Measurements from ENCODE around the gene APOL2.
A peak's percentile ranks its signal among the peaks of the same experiment; 100 is the strongest.
"Not testable (repeated sequence)": the region's sequence is repeated elsewhere in the genome, so short reads cannot be mapped to it uniquely, and the experiment has no call there.

Gene APOL2

GRCh38 chr22:36196254-36197064, 42.9 kb downstream of the APOL2 start:
- no peak for DNase-seq

GRCh38 chr22:36194971-36195370, 44.4 kb downstream of the APOL2 start:
- peak; percentile 73 for DNase-seq

- no peak for DNase-seq
Observed at GRCh38 chr22:36194385-36194784, 44.9 kb downstream of the APOL2 start.

GRCh38 chr22:36193577-36193976, 45.8 kb downstream of the APOL2 start:
- DNase-seq = no peak

- no peak for DNase-seq
Observed at GRCh38 chr22:36193171-36193570, 46.2 kb downstream of the APOL2 start.

GRCh38 chr22:36192542-36192941, 46.8 kb downstream of the APOL2 start:
- no peak for DNase-seq

- no peak for DNase-seq
Observed at GRCh38 chr22:36191106-36191836, 48.1 kb downstream of the APOL2 start.

- not testable (repeated sequence) for DNase-seq
Observed at GRCh38 chr22:36187862-36188261, 51.5 kb downstream of the APOL2 start.

GRCh38 chr22:36185828-36186624, 53.3 kb downstream of the APOL2 start:
- DNase-seq = no peak

- DNase-seq = peak; percentile 57
Observed at GRCh38 chr22:36184433-36185025, 54.8 kb downstream of the APOL2 start.

GRCh38 chr22:36183446-36183845, 55.9 kb downstream of the APOL2 start:
- DNase-seq = no peak

GRCh38 chr22:36182857-36183256, 56.5 kb downstream of the APOL2 start:
- DNase-seq = no peak

GRCh38 chr22:36182056-36182455, 57.3 kb downstream of the APOL2 start:
- peak; percentile 75 for DNase-seq

- no peak for DNase-seq
Observed at GRCh38 chr22:36180928-36181327, 58.4 kb downstream of the APOL2 start.

- peak; percentile 83 for DNase-seq
Observed at GRCh38 chr22:36180038-36180880, 59.1 kb downstream of the APOL2 start.

- no peak for DNase-seq
Observed at GRCh38 chr22:36177160-36177559, 62.2 kb downstream of the APOL2 start.

Measured in hematopoietic multipotent progenitor cell treated with erythropoietin and hydrocortisone succinate and interleukin-3 and kit ligand, for 8 days (in vitro differentiated cells).